Body of pancreas (tissue), 4 donors: ENCODE measurements around the gene SMCO2. TPM values are rescaled to one million over a fixed set of nuclear protein-coding genes. Genes with fewer than 3 reads are reported as not detected.
A peak's percentile ranks its signal among the peaks of the same experiment; 100 is the strongest.

Source experiments
- ATAC-seq: fragments of 150-250 bp; one replicate; pipeline ENCODE4 v1.9.1; 2016
- DNase-seq, 4 donors: peaks; one replicate each; pipeline ENCODE4 v3.0.0-alpha.2; 2019
- H3K27ac ChIP-seq, 4 donors: fragments of 200-600 bp; sonication (generic); 1 replicate in 3 of 4; 2 replicates in 1 of 4; pipeline versions ENCODE4 v1.5.1 to v1.6.1; 2016 to 2019; ENCODE audit warnings: mild to moderate bottlenecking in 1 of 4, mixed read lengths in 1 of 4, moderate library complexity in 1 of 4
- H3K27me3 ChIP-seq, 2 donors: fragments of 200-600 bp; sonication (generic); one replicate each; pipeline ENCODE4 v1.6.0; 2016; ENCODE audit warnings: mild to moderate bottlenecking in 1 of 2
- H3K36me3 ChIP-seq, 2 donors: fragments of 200-600 bp; sonication (generic); replicated peaks in 1 of 2; 2 replicates each; pipeline ENCODE4 v1.5.1; 2016; ENCODE audit warnings: low read depth in 2 of 2; ENCODE audit not compliant: insufficient read depth in 1 of 2
- H3K4me1 ChIP-seq: fragments of 200-600 bp; sonication (generic); one replicate; pipeline ENCODE4 v1.6.0; 2016
- H3K4me3 ChIP-seq, 2 donors: fragments of 200-600 bp; sonication (generic); 1 replicate in 1 of 2; 2 replicates in 1 of 2; pipeline ENCODE4 v1.5.1; 2016 to 2019
- H3K9me3 ChIP-seq, 3 donors: fragments of 200-600 bp; sonication (generic); 1 replicate in 2 of 3; 2 replicates in 1 of 3; pipeline ENCODE4 v1.5.1; 2016
- POLR2A ChIP-seq, 3 donors: fragments of 450-650 bp; IDR thresholded peaks; one replicate each; pipeline ENCODE4 v1.6.1; 2016; ENCODE audit warnings: antibody characterized with exemption in 3 of 3, mild to moderate bottlenecking in 2 of 3
- WGBS, 2 donors: methylation state at CpG; one replicate each; pipeline ENCODE4 v1.1.5; 2017; 5-methylcytosine and 5-hydroxymethylcytosine counted together
- intact Hi-C: fragments of 100-400 bp; cut with DNase I; formaldehyde crosslinking; loops from one replicate; pipeline ENCODE4 v1.15.1; 2023
- total RNA-seq, 2 donors: library from RNA; depleted of rRNA; stranded (reverse); fragments of >200 nt; gene quantifications; one replicate each; pipeline ENCODE4 v1.1.0, GENCODE V29; 2016
- TF ChIP-seq, protein P1 (sequence below), 7 experiments: fragments of 450-650 bp in 4 of 7; fragments of 200-600 bp in 3 of 7; sonication (generic) in 3 of 7; IDR thresholded peaks; one replicate each; pipeline ENCODE4 v1.5.1; 2016 to 2019; ENCODE audit warnings: antibody characterized with exemption in 7 of 7

Gene SMCO2
- total RNA-seq, 2 donors from 2014 or later: not detected

DNA sequence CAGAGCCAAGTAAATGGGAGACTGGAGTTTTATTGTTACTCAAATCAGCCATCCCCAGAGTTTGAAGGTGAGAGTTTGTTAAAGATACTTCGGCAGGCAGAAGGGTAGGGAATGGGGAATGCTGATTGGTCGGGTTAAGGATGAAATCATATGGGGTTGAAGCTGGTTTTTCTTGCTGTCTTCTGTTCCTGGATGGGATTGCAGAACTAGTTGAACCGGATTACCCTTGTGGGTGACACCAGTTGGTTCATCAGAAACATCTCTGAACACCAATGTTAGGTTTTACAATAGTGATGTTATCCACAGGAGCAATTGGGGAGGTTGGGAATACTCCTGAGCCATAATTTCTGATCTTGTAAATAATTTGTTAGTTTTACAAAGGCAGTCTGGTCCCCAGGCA is 18.7 kb upstream of the SMCO2 start:
- no peak for TF ChIP-seq POLR2A (IDR thresholded peaks at IDR 0.05)
- TF ChIP-seq, protein P1, sequence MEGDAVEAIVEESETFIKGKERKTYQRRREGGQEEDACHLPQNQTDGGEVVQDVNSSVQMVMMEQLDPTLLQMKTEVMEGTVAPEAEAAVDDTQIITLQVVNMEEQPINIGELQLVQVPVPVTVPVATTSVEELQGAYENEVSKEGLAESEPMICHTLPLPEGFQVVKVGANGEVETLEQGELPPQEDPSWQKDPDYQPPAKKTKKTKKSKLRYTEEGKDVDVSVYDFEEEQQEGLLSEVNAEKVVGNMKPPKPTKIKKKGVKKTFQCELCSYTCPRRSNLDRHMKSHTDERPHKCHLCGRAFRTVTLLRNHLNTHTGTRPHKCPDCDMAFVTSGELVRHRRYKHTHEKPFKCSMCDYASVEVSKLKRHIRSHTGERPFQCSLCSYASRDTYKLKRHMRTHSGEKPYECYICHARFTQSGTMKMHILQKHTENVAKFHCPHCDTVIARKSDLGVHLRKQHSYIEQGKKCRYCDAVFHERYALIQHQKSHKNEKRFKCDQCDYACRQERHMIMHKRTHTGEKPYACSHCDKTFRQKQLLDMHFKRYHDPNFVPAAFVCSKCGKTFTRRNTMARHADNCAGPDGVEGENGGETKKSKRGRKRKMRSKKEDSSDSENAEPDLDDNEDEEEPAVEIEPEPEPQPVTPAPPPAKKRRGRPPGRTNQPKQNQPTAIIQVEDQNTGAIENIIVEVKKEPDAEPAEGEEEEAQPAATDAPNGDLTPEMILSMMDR (IDR thresholded peaks at IDR 0.05): no peak
- Histone ChIP-seq H3K4me3 (no peak overlapping the region), H3K36me3 (no peaks in the 10 kb centered on the region), H3K27me3 (no peaks in the 10 kb centered on the region), H3K27ac (no peak overlapping the region), H3K9me3 (no peaks in the 10 kb centered on the region), H3K4me1 (no peaks in the 10 kb centered on the region)
- ATAC-seq (no peak), DNase-seq (no peak)
- WGBS, 2 donors: 61 to 76% methylated on average over 3 of the region's 3 CpGs
- intact Hi-C loops: no loop called here

DNA sequence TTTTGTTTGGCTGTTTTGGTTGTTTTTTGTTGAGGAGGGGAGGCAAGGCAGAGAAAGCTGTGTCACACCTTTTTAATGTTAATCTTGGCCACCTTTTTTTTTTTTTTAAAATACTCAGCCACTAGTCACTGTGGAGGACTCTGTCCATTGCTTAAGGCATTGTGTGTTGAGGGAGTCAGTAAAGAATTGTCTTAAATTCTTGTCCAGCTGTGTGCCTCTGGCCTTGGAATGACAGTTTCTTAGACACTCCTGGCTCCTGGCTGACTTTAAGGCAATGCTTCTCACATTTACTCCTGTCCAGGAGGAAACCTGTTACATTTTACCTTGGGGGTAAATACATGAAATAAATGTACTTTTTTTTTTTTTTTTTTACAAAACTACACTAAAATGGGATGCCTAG is 18.1 kb upstream of the SMCO2 start:
- intact Hi-C loops: no loop called here
- no peak overlapping the region for H3K4me3 ChIP-seq
- TF ChIP-seq POLR2A (IDR thresholded peaks at IDR 0.05): no peak
- TF ChIP-seq, protein P1 (IDR thresholded peaks at IDR 0.05): no peak
- no peaks in the 10 kb centered on the region for H3K9me3 ChIP-seq
- ATAC-seq (no peak), DNase-seq (no peak)
- no peaks in the 10 kb centered on the region for H3K4me1 ChIP-seq
- H3K27ac ChIP-seq: no peak overlapping the region
- H3K36me3 ChIP-seq: no peaks in the 10 kb centered on the region
- no peaks in the 10 kb centered on the region for H3K27me3 ChIP-seq

- no peaks in the 10 kb centered on the region for H3K4me1 ChIP-seq
- TF ChIP-seq, protein P1 (IDR thresholded peaks at IDR 0.05): no peak
- no peak for TF ChIP-seq POLR2A (IDR thresholded peaks at IDR 0.05)
- no peak overlapping the region for H3K4me3 ChIP-seq
- intact Hi-C loops: no loop called here
- no peaks in the 10 kb centered on the region for H3K36me3 ChIP-seq
- no peaks in the 10 kb centered on the region for H3K9me3 ChIP-seq
- DNase-seq (no peak), ATAC-seq (no peak)
- 85 to 86% methylated on average over 2 of the region's 2 CpGs for WGBS, 2 donors
- no peaks in the 10 kb centered on the region for H3K27me3 ChIP-seq
- H3K27ac ChIP-seq: no peak overlapping the region
Measured at GRCh38 chr12:27429606-27430005, 16.9 kb upstream of the SMCO2 start.

- intact Hi-C loops: no loop called here
- TF ChIP-seq POLR2A (IDR thresholded peaks at IDR 0.05): no peak
- TF ChIP-seq, protein P1 (IDR thresholded peaks at IDR 0.05): no peak
- H3K27ac ChIP-seq: no peak overlapping the region
- no peaks in the 10 kb centered on the region for H3K4me1 ChIP-seq
- ATAC-seq: no peak
- 83% methylated on average over 4 of the region's 4 CpGs for WGBS, 2 donors
- no peak overlapping the region for H3K4me3 ChIP-seq
- no peaks in the 10 kb centered on the region for H3K9me3 ChIP-seq
- no peaks in the 10 kb centered on the region for H3K36me3 ChIP-seq
- H3K27me3 ChIP-seq: no peaks in the 10 kb centered on the region
- DNase-seq: no peak
Measured at GRCh38 chr12:27431185-27431584, 15.4 kb upstream of the SMCO2 start.

- peak in 3 of 4 donors; percentile 14 to 21 (median 17) for DNase-seq
- intact Hi-C loops: loop anchor here (5.0 kb wide), 1 partner anchor 217 kb away; no protein-coding TSS in a partner anchor
- peak; percentile 66 for ATAC-seq
Measured at GRCh38 chr12:27434673-27435565, 11.6 kb upstream of the SMCO2 start.

More at GRCh38 chr12:27434673-27435565, 11.6 kb upstream of the SMCO2 start:
- no peaks in the 10 kb centered on the region for H3K27me3 ChIP-seq
- WGBS, 2 donors: 40 to 50% methylated on average over 5 of the region's 6 CpGs
- H3K4me1 ChIP-seq: no peaks in the 10 kb centered on the region
- no peaks in the 10 kb centered on the region for H3K36me3 ChIP-seq
- no peak overlapping the region for H3K4me3 ChIP-seq
- no peaks in the 10 kb centered on the region for H3K9me3 ChIP-seq
- H3K27ac ChIP-seq: no peak overlapping the region
- TF ChIP-seq, protein P1 (IDR thresholded peaks at IDR 0.05): peak; percentile 22 to 61 (median 32)
- no peak for TF ChIP-seq POLR2A (IDR thresholded peaks at IDR 0.05)
